GM13976 (cell line): ENCODE data around the gene USP53.

ENCODE experiments used
- DNase-seq: peaks from one replicate; pipeline ENCODE4 v3.0.0; 2012; ENCODE audit warnings: low spot score
- in situ Hi-C: fragments of 300-500 bp; cut with MboI; formaldehyde crosslinking; loops from one replicate; pipeline ENCODE4 v1.12.0; 2022; ENCODE audit warnings: low sequenced_read_pairs, mixed read lengths, inconsistent platforms; ENCODE audit not compliant: unreplicated experiment
- TF ChIP-seq, protein P1 (sequence below): IDR thresholded peaks from 2 replicates; pipeline ENCODE4 v1.5.1; 2012; ENCODE audit warnings: borderline replicate concordance, mild to moderate bottlenecking; ENCODE audit not compliant: insufficient read depth; ENCODE audit errors: extremely low read depth, missing control alignments, control extremely low read depth

USP53 gene

GRCh38 chr4:119218093-119218492 is 5.6 kb downstream of the USP53 start:
- TF ChIP-seq, protein P1, sequence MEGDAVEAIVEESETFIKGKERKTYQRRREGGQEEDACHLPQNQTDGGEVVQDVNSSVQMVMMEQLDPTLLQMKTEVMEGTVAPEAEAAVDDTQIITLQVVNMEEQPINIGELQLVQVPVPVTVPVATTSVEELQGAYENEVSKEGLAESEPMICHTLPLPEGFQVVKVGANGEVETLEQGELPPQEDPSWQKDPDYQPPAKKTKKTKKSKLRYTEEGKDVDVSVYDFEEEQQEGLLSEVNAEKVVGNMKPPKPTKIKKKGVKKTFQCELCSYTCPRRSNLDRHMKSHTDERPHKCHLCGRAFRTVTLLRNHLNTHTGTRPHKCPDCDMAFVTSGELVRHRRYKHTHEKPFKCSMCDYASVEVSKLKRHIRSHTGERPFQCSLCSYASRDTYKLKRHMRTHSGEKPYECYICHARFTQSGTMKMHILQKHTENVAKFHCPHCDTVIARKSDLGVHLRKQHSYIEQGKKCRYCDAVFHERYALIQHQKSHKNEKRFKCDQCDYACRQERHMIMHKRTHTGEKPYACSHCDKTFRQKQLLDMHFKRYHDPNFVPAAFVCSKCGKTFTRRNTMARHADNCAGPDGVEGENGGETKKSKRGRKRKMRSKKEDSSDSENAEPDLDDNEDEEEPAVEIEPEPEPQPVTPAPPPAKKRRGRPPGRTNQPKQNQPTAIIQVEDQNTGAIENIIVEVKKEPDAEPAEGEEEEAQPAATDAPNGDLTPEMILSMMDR: no peak
- in situ Hi-C loops: loop anchor here (10.0 kb wide), 1 partner anchor 77 kb away; no protein-coding TSS in a partner anchor
- no peak for DNase-seq

DNA sequence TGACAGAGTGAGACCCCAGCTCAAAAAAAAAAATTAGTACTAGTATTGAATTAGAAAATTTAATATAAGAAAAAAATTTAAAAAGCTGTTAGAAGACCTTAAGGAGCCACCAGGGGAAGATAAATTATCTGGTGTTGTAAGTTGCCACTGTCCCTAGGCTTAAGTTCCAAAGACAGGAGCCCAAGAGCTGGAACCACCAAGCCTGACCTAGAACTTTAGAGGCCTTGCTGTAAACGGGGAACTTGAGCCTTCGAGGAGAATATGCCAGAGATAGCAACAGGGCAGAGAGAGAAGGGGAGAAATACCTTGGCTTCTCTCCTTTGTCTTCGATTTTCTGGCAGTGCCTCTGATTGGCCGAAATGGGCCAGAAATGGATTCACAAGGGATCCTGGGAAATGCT is 8.9 kb downstream of the USP53 start:
- DNase-seq: no peak
- in situ Hi-C loops: no loop called here
- TF ChIP-seq, protein P1: no peak

GRCh38 chr4:119227690-119228089 is 15.2 kb downstream of the USP53 start:
- TF ChIP-seq, protein P1: no peak
- no peak for DNase-seq
- in situ Hi-C loops: no loop called here

DNA sequence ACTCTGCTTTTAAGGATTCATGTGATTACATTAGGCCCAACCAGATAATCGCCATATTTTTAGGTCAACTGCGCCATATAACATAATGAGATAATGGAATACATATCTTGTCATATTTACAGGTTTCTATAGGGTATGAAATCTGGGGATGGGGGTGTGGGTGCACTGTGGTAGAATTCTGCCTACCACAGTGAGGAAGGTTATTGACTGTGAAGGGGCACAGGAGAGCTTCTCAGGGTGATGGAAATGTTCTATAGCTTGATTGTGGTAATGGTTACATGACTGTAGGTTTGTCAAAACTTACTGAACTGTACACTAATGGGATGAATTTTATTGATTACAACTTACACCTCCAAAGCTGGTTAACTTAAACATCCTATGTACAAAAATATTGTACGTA is 15.9 kb downstream of the USP53 start:
- in situ Hi-C loops: no loop called here
- no peak for DNase-seq
- TF ChIP-seq, protein P1: no peak

GRCh38 chr4:119229908-119230687 is 17.6 kb downstream of the USP53 start:
- no peak for DNase-seq
- in situ Hi-C loops: no loop called here

DNA sequence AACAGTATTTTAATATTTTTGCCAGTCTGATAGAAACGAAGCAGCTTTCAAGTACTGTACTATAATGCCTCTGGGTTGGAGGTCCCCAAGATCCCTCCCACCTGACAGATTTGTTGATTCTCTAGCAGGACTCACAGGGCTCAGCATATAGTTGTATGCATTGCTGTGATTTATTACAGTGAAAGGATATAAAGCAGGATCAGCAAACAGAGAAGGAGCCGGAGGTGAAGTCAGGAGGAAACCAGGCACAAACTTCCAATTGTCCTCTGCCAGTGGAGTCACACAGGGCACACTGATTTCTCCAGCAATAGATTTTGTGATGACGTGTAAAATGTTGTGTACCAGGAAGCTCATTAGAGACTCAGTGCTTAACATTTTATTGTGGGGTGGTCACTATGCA is 19.0 kb downstream of the USP53 start:
- no peak for DNase-seq
- TF ChIP-seq, protein P1: no peak
- in situ Hi-C loops: no loop called here

More at GRCh38 chr4:119229908-119230687, 17.6 kb downstream of the USP53 start:
- TF ChIP-seq, protein P1: no peak
